HFFc6 (cell line): Measurements from ENCODE around the gene TMEM200B. TPM values are rescaled to one million over a fixed set of nuclear protein-coding genes. Genes with fewer than 3 reads are reported as not detected.
"Not testable (repeated sequence)": the region's sequence is repeated elsewhere in the genome, so short reads cannot be mapped to it uniquely, and the experiment has no call there.

Experiments used
- DNase-seq: peaks from one replicate; pipeline ENCODE4 v3.0.0-alpha.2; 2018
- H3K27ac Mint-ChIP-seq: 2 replicates; pipeline ENCODE4 v1.8.0; 2020; ENCODE audit warnings: mild to moderate bottlenecking, mixed read lengths
- H3K27me3 Mint-ChIP-seq: 2 replicates; pipeline ENCODE4 v1.8.0; 2021; ENCODE audit warnings: mild to moderate bottlenecking, moderate library complexity, mixed read lengths; ENCODE audit not compliant: insufficient read depth
- H3K36me3 Mint-ChIP-seq: 2 replicates; pipeline ENCODE4 v1.8.0; 2021; ENCODE audit warnings: low read depth, mixed read lengths
- H3K4me1 Mint-ChIP-seq: 2 replicates; pipeline ENCODE4 v1.8.0; 2020; ENCODE audit warnings: low read depth, mixed read lengths
- H3K4me3 Mint-ChIP-seq: 2 replicates; pipeline ENCODE4 v1.8.0; 2020; ENCODE audit warnings: mild to moderate bottlenecking, moderate library complexity, mixed read lengths
- H3K9me3 Mint-ChIP-seq: 2 replicates; pipeline ENCODE4 v1.8.0; 2020; ENCODE audit warnings: mild to moderate bottlenecking, mixed read lengths
- total RNA-seq, 6 experiments: library from RNA; stranded (reverse); fragmentation: NEBNext Ultra II Directional; extraction: Animal tissue kit (Norgen Biotek cat#: 25700); gene quantifications; 2 replicates in 1 of 6; 3 replicates in 5 of 6; pipeline ENCODE4 v1.2.3, GENCODE V29; 2021
- TF ChIP-seq, protein P1 (sequence below): fragments of 200-600 bp; sonication (generic); IDR thresholded peaks from 2 replicates; pipeline ENCODE4 v1.5.0; 2021; ENCODE audit warnings: antibody characterized with exemption, mild to moderate bottlenecking

The TMEM200B gene
- total RNA-seq, 6 experiments from 2014 or later, result 12.7 to 15.4 (median 13.6) TPM

DNA sequence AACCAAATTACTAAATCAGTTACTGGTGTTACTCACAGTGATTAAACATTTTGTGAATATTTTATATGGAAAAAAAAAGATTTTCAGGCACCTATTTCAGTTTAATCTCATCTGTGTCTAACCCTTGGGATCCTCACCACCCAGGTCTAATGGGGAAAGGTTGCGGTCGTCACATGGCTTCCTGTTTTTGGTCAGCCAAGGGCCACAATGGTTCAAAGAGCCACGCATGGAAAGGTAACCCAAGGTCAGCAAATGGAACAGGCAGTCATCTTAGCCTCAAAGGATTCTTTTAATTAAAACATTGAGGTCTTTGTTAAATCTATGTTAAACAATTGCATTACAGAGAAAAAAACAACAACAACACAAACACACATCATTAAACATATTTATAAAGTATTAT is 36.1 kb upstream of the TMEM200B start:
- H3K36me3 Mint-ChIP-seq, result peaks cover 30% of the 10 kb centered on the region
- DNase-seq, result no peak
- no peak overlapping the region for H3K27ac Mint-ChIP-seq
- H3K9me3 Mint-ChIP-seq, result no peaks in the 10 kb centered on the region
- no peaks in the 10 kb centered on the region; the same call in 1 of the 2 replicates for H3K27me3 Mint-ChIP-seq
- TF ChIP-seq, protein P1, sequence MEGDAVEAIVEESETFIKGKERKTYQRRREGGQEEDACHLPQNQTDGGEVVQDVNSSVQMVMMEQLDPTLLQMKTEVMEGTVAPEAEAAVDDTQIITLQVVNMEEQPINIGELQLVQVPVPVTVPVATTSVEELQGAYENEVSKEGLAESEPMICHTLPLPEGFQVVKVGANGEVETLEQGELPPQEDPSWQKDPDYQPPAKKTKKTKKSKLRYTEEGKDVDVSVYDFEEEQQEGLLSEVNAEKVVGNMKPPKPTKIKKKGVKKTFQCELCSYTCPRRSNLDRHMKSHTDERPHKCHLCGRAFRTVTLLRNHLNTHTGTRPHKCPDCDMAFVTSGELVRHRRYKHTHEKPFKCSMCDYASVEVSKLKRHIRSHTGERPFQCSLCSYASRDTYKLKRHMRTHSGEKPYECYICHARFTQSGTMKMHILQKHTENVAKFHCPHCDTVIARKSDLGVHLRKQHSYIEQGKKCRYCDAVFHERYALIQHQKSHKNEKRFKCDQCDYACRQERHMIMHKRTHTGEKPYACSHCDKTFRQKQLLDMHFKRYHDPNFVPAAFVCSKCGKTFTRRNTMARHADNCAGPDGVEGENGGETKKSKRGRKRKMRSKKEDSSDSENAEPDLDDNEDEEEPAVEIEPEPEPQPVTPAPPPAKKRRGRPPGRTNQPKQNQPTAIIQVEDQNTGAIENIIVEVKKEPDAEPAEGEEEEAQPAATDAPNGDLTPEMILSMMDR, result no peak
- H3K4me1 Mint-ChIP-seq, result peaks cover 31% of the 10 kb centered on the region
- H3K4me3 Mint-ChIP-seq, result no peak overlapping the region

GRCh38 chr1:29157269-29157601 is 33.5 kb upstream of the TMEM200B start:
- TF ChIP-seq, protein P1, result no peak
- Mint-ChIP-seq H3K27ac (no peak overlapping the region), H3K4me1 (peaks cover 6% of the 10 kb centered on the region; the same call in 1 of the 2 replicates), H3K4me3 (no peak overlapping the region), H3K9me3 (no peaks in the 10 kb centered on the region), H3K27me3 (no peaks in the 10 kb centered on the region; the same call in 1 of the 2 replicates), H3K36me3 (peaks cover 23% of the 10 kb centered on the region; the same call in 1 of the 2 replicates)
- DNase-seq, result no peak

DNA sequence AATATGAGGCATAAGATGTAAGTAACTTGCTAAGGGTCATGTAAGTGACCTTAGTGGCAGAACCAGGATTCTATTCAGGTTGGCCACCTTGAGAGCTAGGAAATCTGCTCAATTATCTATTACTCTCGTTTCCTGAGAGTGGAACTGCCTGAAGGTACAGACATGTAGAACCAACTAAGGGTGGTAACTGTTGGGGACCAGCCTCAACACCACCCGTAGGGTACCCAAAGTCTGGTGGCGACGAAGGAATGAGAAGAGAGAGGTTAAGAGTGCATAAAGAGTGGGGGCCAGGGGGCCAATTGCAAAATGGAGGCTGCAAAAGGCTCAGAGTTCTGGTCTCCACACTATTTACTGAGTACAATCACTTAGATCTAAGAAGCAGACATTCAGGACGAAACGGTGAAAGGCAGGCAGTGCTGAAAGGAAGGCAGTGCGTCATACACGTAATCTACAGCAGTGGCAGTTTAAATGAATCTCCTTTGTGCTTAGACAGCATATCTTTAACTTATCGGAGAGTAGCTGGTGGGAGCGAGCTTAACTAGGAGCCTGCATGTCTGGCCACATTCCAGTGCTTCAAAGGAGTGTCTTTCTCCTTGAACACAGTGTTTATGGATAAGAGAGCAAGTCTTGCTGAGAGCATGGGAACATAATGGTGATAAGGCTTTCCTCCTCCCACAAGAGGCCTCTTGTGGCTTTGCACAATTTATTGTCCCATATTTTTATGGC is 33.0 kb upstream of the TMEM200B start:
- TF ChIP-seq, protein P1, result no peak
- Mint-ChIP-seq H3K4me1 (peaks cover 6% of the 10 kb centered on the region; the same call in 1 of the 2 replicates), H3K36me3 (peaks cover 28% of the 10 kb centered on the region), H3K4me3 (no peak overlapping the region), H3K27ac (peak overlapping the region; percentile 47; the same call in 1 of the 2 replicates), H3K9me3 (no peaks in the 10 kb centered on the region), H3K27me3 (no peaks in the 10 kb centered on the region; the same call in 1 of the 2 replicates)
- no peak for DNase-seq

GRCh38 chr1:29152046-29152805 is 28.5 kb upstream of the TMEM200B start:
- H3K27me3 Mint-ChIP-seq, result no peaks in the 10 kb centered on the region; the same call in 1 of the 2 replicates
- TF ChIP-seq, protein P1, result no peak
- no peak overlapping the region for H3K4me3 Mint-ChIP-seq
- H3K27ac Mint-ChIP-seq, result no peak overlapping the region
- peaks cover 26% of the 10 kb centered on the region for H3K4me1 Mint-ChIP-seq
- no peaks in the 10 kb centered on the region for H3K9me3 Mint-ChIP-seq
- peaks cover 68% of the 10 kb centered on the region for H3K36me3 Mint-ChIP-seq
- no peak for DNase-seq

- Mint-ChIP-seq H3K27ac (peak overlapping the region; percentile 5; the same call in 1 of the 2 replicates), H3K36me3 (peaks cover 78% of the 10 kb centered on the region), H3K4me1 (peaks cover 38% of the 10 kb centered on the region)
- not testable (repeated sequence) for DNase-seq, H3K9me3 Mint-ChIP-seq, H3K27me3 Mint-ChIP-seq, H3K4me3 Mint-ChIP-seq
These were observed 26.6 kb upstream of the TMEM200B start for GRCh38 chr1:29150346-29150745.
